ENCODE results near the gene EPAS1.

EPAS1 gene

GRCh38 chr2:46296840-46297545 is at the start of gene EPAS1:
Gene EPAS1 (plus strand): TSS chr2:46297407. CDS start chr2:46297912, 505 bp downstream.
- peak; percentile 97 for DNase-seq (ENCODE audit: low spot score)

GRCh38 chr2:46248171-46248570 is 49.0 kb upstream of the EPAS1 start:
- no peak for DNase-seq (ENCODE audit: low spot score)

- no peak for DNase-seq (ENCODE audit: low spot score)
Observed at GRCh38 chr2:46249654-46250053, 47.6 kb upstream of the EPAS1 start.

GRCh38 chr2:46252891-46253659 is 44.1 kb upstream of the EPAS1 start:
- DNase-seq (ENCODE audit: low spot score) = peak; percentile 19

GRCh38 chr2:46254474-46254873 is 42.7 kb upstream of the EPAS1 start:
- no peak for DNase-seq (ENCODE audit: low spot score)

GRCh38 chr2:46256563-46257142 is 40.6 kb upstream of the EPAS1 start:
- DNase-seq (ENCODE audit: low spot score) = no peak

GRCh38 chr2:46257476-46257875 is 39.7 kb upstream of the EPAS1 start:
- peak; percentile 82 for DNase-seq (ENCODE audit: low spot score)

GRCh38 chr2:46257980-46258379 is 39.2 kb upstream of the EPAS1 start:
- DNase-seq (ENCODE audit: low spot score) = no peak

- DNase-seq (ENCODE audit: low spot score) = no peak
Observed at GRCh38 chr2:46258937-46259776, 38.0 kb upstream of the EPAS1 start.

- no peak for DNase-seq (ENCODE audit: low spot score)
Observed at GRCh38 chr2:46259777-46260168, 37.4 kb upstream of the EPAS1 start.

- no peak for DNase-seq (ENCODE audit: low spot score)
Observed at GRCh38 chr2:46260305-46260704, 36.9 kb upstream of the EPAS1 start.

GRCh38 chr2:46262248-46262938 is 34.8 kb upstream of the EPAS1 start:
- no peak for DNase-seq (ENCODE audit: low spot score)

- DNase-seq (ENCODE audit: low spot score) = no peak
Observed at GRCh38 chr2:46263347-46263746, 33.9 kb upstream of the EPAS1 start.

- DNase-seq (ENCODE audit: low spot score) = no peak
Observed at GRCh38 chr2:46264447-46264846, 32.8 kb upstream of the EPAS1 start.

GRCh38 chr2:46266134-46266533 is 31.1 kb upstream of the EPAS1 start:
- no peak for DNase-seq (ENCODE audit: low spot score)

GRCh38 chr2:46267616-46268015 is 29.6 kb upstream of the EPAS1 start:
- no peak for DNase-seq (ENCODE audit: low spot score)

GRCh38 chr2:46268196-46268595 is 29.0 kb upstream of the EPAS1 start:
- no peak for DNase-seq (ENCODE audit: low spot score)

- peak; percentile 82 for DNase-seq (ENCODE audit: low spot score)
Observed at GRCh38 chr2:46269001-46269400, 28.2 kb upstream of the EPAS1 start.

- DNase-seq (ENCODE audit: low spot score) = no peak
Observed at GRCh38 chr2:46269544-46270273, 27.5 kb upstream of the EPAS1 start.

GRCh38 chr2:46270384-46270783 is 26.8 kb upstream of the EPAS1 start:
- no peak for DNase-seq (ENCODE audit: low spot score)
